ENCODE measurements around the gene ABCG2.
"Not testable (repeated sequence)": the region's sequence is repeated elsewhere in the genome, so short reads cannot be mapped to it uniquely, and the experiment has no call there.

ABCG2 gene

DNA sequence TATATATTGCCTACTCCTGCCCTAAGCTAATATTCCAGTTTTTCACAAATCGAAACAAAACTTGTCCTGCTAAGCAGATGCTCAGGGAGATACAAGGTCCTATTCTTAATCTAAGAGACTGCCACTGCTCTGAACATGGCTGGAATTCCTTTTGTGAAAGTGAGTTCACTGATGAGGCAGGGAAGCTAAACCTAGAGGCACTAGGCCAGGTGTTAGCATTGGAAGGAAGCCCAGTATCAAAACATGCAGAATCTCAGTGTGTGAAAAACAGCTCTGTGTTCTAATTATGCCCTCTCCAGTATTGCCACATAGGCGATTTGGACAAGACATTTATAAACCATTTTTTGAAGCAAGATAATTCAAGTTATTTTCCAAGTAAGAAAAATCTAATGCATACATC is 47.6 kb downstream of the ABCG2 start:
- peak; percentile 10 for DNase-seq (ENCODE audit: low spot score)

DNA sequence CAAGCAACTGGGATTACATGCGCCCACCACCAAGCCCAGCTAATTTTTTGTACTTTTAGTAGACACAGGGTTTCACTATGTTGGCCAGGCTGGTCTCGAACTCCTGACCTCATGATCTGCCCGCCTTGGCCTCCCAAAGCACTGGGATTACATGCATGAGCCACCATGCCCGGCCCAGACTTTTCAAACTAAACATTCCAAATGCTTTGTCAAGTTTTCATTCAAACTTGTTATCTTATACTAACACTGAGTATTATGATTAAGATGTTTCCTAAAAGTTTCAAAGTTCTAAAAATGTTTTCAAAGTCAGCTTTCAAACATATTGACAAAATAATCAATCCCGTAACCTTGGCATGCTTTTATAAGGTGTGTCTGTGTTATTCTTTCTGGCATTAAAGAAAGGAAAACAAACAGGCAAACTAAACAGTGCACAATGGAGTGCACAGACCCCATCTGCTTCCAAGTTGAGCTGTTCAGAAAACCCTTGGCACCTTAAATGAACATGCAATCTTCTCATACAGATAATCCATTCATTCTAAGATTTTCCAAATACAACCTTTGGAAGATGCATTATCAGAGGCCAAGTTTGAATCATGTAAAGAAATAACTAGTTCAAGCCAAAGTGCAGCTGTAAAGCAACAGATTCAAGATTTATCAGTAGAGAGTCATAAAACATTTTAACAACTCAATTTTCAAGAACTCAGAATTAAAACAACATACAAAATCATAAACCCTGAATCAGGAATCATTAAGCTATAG is 49.1 kb downstream of the ABCG2 start:
- no peak for DNase-seq (ENCODE audit: low spot score)

- no peak for DNase-seq (ENCODE audit: low spot score)
These were observed 49.7 kb downstream of the ABCG2 start for GRCh38 chr4:88108747-88109122.

- not testable (repeated sequence) for DNase-seq (ENCODE audit: low spot score)
These were observed 50.4 kb downstream of the ABCG2 start for GRCh38 chr4:88108108-88108465.

GRCh38 chr4:88107406-88108107 is 50.9 kb downstream of the ABCG2 start:
- peak; percentile 42 for DNase-seq (ENCODE audit: low spot score)

- no peak for DNase-seq (ENCODE audit: low spot score)
These were observed 52.2 kb downstream of the ABCG2 start for GRCh38 chr4:88106205-88106604.

DNA sequence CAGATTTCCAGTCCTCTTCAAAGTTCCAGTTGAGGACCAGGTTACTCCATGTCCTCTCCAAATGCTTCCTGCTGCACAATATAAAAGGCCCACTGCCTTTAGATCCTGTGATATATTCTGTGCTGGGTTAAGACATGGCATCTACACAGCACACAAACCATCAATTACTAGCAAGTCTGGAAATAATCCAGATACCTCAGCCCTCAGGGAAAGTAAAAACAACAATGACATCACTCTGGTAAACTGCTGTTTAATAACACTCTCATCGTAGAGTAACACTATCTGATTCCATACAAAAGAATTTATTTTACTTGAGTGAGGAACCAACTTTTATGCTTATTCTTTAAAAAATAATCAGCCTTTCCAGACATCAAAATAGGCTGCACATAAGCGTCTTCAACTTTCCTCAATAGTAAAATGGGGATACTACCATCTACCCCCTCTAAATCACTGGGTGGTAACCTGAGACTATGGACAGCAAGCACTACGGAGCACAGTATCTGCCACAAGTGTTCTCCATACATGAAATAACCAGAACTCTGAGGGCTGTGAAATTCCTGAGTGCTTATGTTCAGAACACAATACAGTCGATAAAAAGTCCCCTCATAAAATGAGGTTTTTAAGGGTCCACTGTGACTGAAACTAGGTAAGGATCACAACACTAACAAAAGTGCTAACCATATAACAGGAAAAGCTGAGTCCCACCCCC is 53.4 kb downstream of the ABCG2 start:
- DNase-seq (ENCODE audit: low spot score) = no peak

DNA sequence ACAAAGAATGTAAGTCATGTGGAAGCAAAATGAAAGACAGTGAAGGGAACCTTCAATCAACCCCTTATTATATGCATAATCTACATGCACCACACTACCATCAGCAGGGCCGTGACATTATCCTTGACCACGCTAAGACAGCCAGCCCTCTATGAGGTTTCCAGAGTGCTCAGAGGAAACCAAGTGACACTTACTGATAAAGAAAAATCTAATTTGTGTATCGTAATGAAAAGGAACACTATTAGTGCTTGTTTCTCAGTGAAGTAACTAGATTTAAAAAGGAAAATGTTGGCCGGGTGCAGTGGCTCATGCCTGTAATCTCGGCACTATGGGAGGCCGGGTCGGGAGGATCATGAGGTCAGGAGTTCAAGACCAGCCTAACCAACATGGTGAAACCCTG is 56.4 kb downstream of the ABCG2 start:
- DNase-seq (ENCODE audit: low spot score) = no peak

DNA sequence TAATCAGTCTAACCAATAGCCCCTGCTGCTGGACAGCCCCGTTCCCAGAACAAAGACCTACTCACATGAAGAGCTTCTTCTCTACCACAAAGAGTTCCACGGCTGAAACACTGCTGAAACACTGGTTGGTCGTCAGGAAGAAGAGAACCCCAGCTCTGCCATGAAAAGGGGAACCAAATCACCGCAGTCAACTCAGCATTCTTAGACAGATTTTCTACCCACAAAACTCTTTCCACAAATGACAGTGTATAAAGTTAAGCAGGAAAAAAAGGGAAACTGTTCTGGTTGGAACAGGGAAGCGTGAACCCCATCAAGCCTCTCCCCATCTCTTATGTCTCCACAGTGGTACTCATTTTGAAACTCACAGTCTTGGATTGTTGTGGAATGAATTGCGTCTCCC is 57.3 kb downstream of the ABCG2 start:
- peak; percentile 82 for DNase-seq (ENCODE audit: low spot score)

DNA sequence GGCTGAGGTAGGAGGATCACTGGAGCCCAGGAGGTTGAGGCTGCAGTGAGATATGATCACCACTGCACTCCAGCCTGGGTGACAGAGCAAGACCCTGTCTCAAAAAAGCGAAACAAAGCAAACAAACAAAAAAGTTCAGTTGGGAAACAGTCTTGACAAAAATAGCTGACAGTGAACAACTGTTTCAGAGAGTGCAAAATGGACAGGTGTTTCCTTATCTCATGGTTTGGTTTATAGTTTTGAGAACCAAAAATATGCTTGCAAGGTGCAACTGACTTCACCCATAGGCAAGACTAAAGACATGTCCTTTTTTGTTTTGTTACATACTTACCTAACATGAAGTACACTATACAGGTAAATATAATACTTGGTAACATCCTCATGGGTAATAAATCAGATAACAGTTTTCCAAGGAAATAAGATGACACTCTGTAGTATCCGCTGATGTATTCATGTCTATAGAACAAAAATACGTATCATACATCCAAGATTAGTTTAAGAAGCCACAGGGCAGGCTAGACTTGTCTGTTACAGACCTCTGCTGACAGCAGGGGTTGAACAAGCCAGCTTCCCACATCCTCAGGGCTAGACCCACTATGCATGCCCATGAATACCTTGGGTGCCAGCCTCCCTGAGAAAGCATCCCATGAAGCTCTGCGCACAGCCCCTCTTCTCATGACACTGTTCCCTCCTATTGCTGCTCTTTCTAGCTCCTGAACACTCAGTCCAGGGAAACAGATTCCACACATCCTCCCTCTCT is 59.3 kb downstream of the ABCG2 start:
- DNase-seq (ENCODE audit: low spot score) = no peak

- DNase-seq (ENCODE audit: low spot score) = no peak
These were observed 60.7 kb downstream of the ABCG2 start for GRCh38 chr4:88097781-88098180.

DNA sequence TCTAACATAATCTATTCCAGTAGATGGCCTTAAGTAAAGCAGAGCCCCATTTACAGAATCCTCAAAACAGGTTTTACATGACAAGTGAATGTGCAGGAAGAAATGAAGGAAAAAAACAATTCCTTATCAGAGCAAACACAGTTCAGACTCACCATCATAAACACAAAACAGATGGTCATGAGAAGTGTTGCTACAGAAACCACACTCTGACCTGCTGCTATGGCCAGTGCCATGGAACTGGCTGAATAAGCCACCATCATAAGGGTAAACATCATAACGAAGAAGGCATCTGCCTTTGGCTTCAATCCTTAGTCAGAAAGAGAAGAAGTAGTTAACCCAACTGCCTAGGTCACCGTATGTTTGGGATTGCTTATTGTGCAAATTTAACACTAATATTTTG is 61.1 kb downstream of the ABCG2 start:
- DNase-seq (ENCODE audit: low spot score) = no peak

- DNase-seq (ENCODE audit: low spot score) = no peak
These were observed 64.6 kb downstream of the ABCG2 start for GRCh38 chr4:88093874-88094273.

GRCh38 chr4:88091378-88091777 is 67.1 kb downstream of the ABCG2 start:
- no peak for DNase-seq (ENCODE audit: low spot score)

- DNase-seq (ENCODE audit: low spot score) = peak; percentile 45
These were observed 67.5 kb downstream of the ABCG2 start for GRCh38 chr4:88090898-88091297.

DNA sequence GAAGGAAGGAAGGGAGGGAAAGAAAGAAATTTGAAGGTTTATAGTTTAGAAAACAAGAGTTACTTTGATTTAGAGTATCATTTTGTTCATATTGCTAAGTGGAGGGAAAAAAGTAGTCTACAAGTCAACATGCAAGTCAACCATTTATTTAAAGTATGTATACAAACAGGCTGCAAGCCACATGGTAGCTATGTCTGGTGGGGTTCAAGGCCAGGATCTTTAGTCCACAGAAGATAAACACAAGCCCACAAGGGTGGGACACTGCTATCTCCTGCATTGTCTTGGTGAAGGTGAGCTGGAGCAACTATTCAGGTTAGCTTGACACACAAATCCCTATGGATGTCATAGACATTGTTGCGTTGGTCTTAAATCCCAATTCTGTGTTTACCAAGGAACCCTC is 71.4 kb downstream of the ABCG2 start:
- DNase-seq (ENCODE audit: low spot score) = no peak

DNA sequence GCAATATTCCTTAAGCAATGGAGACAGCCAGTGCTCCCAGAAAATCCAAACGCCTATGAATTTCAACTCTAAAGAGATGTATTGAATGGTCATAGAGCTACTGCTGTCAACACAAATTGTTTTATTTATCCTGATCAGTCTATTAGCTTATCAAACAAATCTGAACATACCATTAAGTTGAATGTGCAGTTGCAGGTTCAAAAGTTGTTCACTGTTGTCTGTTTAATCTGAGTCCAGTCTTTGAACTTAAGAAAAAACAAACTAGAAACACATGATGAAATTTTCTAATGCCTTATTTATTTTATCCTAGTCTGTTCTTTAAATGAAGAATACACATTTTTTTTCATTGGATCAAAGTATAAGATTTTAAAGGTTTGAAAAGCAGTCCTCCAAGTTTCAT is 77.8 kb downstream of the ABCG2 start:
- DNase-seq (ENCODE audit: low spot score) = no peak

DNA sequence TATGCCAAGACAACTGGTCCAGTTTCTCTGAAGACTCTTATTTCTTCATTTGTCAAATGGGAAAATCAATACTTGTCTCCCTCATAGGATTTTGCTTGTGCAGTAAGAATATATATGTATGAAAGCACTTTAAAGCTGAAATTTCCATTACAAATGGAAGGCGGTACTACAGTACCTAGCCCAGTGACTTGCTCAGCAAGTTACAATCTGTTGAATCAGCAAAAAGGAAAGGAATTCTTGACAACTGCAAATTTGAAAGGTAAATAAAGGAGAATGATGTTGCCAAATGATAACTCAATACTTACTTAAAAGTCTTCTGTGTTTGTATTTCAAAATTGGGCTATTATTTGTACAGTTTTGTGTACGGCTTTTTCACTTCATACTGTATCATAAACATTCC is 79.9 kb downstream of the ABCG2 start:
- DNase-seq (ENCODE audit: low spot score) = no peak

GRCh38 chr4:88077911-88078524 is 80.4 kb downstream of the ABCG2 start:
- DNase-seq (ENCODE audit: low spot score) = no peak

GRCh38 chr4:88075336-88075735 is 83.1 kb downstream of the ABCG2 start:
- DNase-seq (ENCODE audit: low spot score) = no peak

GRCh38 chr4:88070031-88070430 is 88.4 kb downstream of the ABCG2 start:
- no peak for DNase-seq (ENCODE audit: low spot score)

DNA sequence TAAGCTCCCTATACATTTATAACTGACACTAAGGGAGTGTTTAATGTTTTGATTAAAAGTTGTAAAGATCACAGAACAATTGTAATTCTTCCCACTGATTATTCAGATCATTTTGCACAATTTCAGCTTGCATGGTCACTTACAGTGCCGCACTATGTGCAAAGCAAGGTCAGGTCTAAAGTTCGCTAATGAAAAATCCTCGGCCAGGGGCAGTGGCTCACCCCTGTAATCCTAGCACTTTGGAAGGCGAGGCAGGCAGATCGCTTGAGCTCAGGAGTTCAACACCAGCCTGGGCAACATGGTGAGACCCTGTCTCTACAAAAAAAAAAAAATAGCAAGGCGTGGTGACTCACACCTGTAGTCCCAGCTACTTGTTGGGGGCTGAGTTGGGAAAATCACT is 94.0 kb downstream of the ABCG2 start:
- no peak for DNase-seq (ENCODE audit: low spot score)
